Erythroblast (primary cell): ENCODE data around the gene LMAN1.

ENCODE experiments used
- GATA1 ChIP-seq: IDR thresholded peaks from 2 replicates; pipeline ENCODE4 v1.6.1; 2011; ENCODE audit warnings: low read depth, mild to moderate bottlenecking, control low read depth, low read length, moderate library complexity
- POLR2A ChIP-seq: IDR thresholded peaks from 2 replicates; pipeline ENCODE4 v1.6.1; 2011; ENCODE audit warnings: mild to moderate bottlenecking, low read length

- TF ChIP-seq POLR2A (no peak), GATA1 (no peak)
Measured at GRCh38 chr18:59340817-59341216, 18.2 kb downstream of the LMAN1 start.
